Activated CD8-positive, alpha-beta memory T cell treated with anti-CD3 and anti-CD28 coated beads, Interleukin-2, amount 50 U/mL, for 1 hour (primary cell): Measurements from ENCODE around the gene THRB.

Source experiments
- DNase-seq: peaks from one replicate; pipeline ENCODE4 v3.0.0-alpha.2; 2020; ENCODE audit errors: extremely low read depth

The THRB gene

DNA sequence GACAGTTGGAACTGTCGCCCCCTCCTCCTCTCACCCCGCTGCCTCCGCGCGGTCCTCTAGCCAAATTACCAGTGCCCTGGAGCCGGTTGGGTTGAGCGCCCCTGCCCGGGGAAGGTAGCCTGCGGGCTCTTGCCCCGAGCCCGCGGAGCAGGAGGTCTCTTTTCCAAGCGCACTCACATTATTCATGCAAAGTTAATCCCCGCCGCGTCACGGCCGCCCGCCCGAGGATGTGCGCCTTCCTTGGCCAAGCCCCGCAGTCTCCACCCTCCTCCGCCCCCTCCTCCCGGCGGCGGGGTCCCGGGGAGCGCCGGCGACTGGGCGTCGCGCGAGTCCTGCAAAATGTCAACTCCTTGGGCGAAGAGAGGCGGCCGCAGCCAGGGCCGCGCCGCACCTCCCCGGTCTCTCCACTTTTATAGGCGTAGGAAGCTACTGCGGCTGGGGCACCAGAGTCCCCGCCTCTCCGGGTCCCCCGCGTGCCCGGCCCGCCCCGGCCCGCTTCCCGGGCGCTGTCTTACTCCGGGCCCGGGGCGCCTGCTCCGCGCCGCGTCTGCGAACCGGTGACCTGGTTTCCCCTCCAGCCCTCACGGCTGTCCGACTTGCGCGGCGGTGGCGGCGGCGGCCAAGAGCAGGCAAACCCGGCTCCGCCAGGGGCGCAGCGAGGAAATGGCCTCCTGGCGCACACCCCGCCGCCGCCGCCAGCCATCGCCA lies at the start of gene THRB:
Gene THRB (minus strand): TSS at position 233 of the 708 bp plus-strand sequence.
- DNase-seq = no peak

DNA sequence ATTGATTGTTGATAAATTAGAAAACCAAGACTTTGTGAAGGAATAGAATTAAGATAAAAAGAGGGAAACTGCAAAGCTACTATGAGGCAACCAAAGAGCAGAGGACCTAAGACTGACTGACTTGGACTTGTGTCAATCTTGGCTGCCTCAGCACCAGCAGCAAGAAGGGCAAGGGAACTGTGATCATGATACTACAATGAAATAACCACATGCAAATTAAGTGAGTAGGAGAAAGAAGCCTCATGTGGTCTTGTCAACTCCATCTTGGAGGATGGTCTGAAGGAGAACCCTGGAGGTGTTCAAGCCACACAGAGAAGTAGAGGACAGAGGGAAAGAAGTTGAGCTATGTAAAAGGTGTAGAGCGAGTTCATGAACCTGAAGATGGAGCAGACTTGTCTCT lies 47.3 kb upstream of the THRB start:
- DNase-seq = no peak

DNA sequence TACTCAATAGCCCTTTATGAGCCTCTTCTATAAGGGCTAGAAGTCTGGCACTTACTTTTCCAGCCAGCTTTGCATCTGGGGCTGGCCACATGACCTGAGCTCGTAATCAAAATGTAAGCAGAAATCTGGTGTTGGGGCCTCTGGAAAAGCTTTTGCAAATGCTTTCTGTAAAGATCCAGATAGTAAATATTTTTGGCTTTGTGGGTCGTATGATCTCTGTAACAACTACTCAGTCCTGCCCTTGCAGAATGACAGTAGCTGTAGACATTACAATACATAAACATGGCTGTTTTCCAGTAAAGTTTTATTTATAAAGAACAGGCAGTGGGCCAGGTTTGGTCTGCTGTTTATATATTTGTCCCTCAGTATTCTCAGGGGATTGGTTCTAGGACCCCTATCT lies 46.2 kb upstream of the THRB start:
- DNase-seq = no peak

DNA sequence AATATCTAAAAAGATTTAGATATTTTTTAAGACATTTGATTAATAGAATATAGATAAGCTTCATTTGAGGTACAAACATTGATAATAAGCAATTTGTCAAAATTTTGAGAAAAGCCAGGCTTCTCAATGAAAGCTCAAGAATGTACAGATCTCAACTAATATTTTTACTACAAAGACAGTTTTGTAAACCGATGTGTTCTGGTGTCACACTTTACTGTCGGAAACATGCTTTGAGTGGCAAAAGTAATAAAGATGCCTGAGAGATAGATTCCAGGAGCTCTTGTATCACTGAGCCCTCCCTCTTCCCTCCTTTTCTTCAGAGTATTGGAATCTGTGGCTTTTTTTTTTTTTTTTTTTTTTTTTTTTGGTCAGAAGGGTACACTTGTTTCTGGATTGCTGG lies 45.0 kb upstream of the THRB start:
- DNase-seq = no peak

DNA sequence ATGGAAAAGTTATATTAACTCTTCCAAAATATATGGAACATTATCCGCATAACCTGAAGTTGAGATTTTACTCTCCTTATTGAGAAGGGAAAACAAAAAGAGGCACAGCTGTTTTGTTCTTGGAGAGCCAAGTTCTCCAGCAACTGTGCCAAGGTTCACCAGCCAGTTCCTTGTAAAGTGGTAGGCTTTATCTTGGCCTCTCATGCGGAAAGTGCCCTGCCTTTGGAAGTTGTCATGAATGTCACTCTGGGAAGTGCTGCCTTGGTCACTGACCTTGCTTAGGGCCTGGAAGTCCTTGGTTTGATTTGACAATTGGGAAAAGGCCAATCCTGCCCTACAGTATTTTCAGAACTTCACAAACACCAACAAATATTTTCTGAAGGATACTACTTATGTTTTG lies 44.2 kb upstream of the THRB start:
- DNase-seq = no peak

DNA sequence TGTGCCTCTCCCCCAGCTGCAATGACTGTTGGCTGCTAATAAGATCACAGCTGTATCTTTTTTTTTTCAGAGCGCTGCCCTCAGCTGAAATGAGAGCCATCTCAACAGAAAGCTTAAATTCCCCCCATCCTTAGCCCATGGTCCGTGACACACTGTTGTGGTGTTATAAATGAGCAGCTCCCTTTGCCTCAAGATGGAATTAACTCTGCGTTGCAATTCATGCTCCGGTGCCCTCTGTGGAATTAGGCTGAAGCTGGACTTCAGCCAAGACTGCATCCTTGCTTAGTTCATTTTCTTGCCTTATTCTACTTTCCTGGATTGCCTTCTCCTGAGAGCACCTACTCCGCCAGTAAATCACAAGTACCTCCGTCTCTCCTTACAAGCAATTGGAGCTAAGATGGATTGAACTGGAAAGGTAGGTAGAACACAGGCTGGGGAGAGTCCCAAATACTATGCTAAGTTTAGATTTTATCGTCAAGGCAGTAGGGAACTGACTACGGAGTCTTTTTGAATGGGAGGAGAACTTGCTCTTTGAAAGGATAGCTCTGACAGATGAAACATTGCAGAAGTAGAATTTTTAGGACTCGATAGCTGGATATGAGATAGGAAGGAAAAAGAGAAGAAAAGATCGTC lies 39.0 kb upstream of the THRB start:
- no peak for DNase-seq

DNA sequence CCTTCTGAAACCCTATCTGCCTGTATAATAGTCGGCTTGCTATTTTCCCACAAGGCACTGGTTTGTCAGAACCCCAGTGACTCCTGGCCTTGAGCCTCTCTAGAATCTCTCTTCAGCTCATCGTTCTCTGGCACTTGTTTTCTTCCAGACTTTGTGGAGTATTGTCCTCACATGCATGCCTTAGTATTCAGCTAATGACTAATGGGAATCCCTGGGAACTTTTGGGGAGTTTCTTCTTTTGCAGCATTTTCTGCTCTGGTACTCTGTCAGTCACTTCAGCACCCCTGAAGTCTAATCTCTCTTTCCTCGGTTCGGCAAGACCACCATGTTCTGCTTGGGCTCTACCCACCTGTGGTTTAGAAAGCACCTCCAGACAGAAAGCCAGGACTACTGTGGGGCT lies 35.8 kb upstream of the THRB start:
- DNase-seq = no peak

DNA sequence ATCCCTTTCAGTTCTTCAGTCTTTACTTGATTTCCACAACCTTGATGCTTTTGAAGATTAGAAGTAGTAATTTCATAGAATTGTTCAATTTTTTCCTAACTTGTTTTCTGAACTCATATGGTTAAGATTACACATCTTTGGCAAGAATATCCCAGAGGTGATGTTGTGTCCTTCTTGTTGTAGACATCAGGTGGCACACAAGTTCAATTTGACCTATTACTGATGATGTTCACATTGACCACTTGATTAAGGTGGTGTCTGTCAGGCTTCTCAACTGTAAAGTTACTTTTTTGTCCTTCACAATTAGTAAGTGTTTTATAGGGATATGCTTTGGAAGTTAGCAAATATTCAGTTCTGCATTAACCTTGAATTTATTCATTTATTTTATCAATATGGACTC lies 34.6 kb upstream of the THRB start:
- no peak for DNase-seq

DNA sequence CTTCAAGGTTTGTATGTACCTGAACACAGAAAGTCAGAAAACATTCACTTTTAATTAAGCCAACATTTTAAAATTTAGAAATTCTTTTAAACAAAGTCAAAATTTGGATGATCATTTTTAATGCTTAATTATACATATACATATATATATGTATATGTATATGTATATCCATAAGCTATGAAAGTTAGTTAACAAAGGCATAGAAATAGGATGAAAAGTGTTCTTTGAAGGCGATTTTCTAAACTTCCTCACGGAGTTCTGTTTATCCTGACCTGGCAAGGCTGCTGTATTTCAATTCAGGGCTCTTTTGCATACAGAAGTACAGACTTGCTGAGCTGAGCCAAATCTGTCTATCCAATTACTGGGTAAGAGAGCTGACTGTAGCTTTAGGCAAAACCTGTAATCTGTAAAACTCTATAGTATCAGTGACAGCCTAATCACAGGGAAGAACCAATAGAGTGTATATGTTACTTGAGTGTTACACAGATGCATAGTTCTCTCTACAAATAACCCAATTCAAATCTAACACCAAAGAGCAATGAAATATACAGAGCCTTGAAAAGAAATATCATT lies 32.1 kb upstream of the THRB start:
- no peak for DNase-seq

DNA sequence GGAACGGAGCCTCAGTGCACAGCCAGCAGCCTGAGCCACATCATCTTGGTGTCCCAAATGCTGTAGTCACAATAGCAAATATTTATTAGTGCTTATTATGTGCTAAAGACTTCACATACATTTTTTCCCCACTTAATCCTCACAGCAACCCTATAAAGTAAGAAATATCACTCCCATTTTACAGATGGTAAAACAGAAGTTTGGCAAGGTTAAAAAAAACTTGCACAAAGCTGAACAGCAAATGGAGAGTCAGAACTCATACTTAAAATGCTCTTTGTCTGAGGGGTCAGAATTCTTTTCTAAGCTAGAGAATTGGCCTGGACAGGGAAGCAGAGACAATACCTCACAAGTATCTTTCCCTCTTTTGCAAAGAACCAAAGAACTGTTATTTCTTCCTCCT lies 30.9 kb upstream of the THRB start:
- DNase-seq = no peak

DNA sequence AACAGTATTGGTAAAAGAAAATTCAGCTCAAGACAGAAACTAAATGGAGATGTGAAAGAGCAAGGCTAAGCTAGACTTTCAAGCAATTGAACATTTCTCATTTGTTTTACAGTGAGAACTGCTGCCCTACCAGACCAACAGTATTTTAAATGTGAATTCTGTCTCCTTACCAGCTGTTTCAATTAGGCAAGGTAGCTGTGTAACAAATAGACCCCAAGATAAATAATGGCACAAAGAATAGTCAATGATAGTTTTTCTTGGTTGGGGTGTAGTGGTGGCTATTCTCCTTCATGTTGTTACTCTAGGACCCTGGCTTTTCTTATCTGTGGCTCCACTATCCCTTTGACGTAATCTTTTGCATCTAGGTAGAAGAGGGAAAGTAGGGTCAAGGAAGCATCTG lies 30.4 kb upstream of the THRB start:
- DNase-seq = no peak

DNA sequence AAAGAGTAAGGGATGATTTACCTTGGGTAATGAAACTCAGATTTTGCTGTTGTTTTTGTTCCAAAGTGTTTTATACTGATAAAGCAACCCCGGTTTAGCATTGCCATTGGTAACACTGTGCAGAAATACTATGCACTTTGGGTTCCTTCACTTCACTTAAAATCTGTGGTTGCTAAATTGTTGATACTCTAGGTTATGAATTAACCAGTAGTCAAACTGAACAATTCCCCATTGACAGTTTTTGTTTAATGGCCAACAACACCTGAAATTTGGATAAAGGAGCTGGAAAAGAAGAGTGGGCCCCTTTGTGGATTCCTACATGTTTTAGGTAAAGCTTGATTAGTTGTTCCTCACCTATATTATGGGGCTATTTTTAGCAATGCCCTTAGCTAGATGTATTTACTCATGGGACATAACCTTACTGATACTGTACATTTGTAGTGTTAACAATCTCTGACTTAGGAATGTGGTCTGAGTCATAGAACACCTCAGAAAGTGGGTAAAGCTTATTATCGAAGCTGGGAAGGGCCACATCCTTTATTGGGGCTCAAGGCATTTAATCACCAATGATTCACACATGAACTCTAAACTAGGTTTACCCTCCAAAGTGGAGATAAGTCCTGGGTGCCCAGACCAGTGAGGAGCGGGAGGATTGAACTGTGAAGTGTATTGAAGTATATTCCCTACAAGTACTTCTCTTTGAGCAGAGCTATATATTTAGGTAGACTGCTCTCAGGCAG lies 29.5 kb upstream of the THRB start:
- no peak for DNase-seq

DNA sequence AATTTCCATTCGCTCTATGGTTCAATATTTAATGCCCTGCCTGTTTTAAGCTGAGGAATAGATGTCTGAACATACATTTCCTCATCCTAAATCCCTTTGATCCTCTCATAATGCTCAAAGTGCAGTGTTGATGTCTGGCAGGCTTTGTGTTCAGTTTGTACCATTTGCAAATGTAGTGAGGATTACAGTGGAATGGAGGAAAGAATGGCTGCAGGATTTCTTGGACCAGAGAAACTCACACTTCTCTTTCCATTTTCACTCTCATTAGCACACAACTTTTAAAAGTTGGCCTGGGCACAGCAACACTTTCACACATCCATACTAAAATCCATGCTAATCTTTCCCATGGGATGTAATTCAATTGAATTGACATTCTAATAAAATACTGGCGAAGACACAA lies 28.6 kb upstream of the THRB start:
- DNase-seq = no peak

DNA sequence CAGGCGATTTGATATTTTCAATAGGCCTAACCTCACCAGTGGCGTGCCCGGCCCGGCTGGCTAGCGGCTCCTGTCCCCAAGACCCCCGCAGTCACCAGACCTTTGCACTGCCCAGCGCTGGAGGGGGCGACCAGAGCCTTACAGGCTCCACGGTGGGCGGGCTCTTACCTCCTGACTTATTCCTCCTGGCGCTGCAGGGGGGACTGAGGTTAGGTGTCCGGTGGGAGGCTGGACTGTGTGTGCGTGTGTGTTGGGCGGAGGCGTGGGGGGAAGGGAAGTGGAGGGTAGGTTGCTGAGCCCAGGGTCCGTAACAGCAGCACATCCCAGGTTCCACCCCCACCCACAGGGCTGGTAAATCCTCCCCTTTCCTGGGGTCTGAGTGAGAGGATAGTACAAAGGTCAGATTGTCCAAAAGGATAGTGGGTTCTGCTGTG lies 27.5 kb upstream of the THRB start:
- no peak for DNase-seq

DNA sequence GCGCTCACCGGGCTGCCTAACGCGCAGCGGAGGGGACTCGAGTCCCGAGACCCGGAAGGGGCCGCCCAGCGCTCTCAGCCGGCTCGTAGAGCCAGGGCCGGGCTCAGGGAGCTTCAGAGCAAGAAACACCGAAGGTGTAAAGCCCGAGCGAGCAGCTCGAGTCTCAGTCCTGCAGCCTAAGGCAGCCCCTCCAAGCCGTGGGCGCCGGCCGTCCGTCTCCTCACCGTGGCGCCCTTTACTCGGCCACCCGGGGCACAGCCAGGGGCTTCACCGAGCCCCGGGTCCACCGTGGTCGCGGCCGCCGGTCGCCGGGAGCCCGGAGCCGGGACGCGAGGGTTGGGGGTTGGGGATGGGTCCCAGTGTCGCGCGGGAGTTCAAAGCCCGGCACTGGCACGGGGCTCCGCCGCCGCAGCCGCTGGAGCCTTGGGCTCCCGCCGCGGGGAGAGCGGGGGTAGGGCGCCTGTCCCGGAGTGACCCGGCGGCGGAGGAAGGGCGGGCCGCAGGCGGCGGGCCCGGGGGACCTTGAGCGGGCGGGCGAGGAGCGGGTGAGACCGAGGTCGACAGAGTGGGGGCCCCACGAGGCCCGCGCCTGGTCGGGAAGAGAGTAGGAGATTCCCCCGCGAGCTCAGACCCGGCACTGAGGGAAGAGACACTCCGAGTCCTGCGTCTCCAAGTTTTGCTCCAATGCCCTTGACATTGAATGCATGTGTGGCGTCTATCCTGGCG lies 26.9 kb upstream of the THRB start:
- no peak for DNase-seq

DNA sequence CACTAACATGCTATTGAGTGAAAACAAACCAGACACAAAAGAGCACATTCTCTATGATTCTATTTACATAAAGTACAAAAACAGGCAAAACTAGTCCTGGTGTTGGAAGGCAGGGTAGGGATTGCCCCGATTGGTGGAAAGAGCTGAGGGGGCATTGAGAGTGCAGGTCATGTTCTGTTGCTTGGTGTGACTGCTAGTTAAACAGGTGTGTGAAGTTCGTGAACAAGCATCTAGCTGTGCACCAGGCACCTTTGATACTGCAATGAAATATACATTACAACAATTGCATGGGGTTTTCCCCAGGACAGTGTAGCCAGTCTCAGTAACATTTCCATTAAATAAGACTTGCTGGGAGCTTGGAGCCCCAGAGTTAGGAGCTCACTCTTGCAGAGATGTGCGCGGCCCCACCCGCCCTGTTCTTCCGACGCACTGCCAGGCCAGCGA lies 26.3 kb upstream of the THRB start:
- DNase-seq = no peak

DNA sequence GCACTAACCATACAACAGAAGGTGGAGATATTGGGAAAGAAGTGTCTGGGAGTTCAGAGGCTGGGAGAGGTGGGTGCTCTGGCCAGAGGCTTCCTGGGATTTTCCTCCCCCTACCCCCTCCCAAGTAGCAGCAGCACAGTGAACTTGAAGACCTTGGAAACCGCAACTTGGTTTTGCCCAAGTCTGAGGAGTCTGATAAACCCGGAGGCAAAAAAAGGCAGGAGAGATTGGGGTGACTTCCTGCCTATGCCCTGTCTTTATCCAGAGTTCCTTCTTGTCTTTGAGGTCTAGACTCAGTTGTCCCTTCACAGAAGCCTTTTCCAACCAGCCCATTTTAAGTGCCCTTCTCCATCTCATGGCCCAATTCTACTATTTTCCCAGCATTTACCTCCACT lies 25.4 kb upstream of the THRB start:
- no peak for DNase-seq

DNA sequence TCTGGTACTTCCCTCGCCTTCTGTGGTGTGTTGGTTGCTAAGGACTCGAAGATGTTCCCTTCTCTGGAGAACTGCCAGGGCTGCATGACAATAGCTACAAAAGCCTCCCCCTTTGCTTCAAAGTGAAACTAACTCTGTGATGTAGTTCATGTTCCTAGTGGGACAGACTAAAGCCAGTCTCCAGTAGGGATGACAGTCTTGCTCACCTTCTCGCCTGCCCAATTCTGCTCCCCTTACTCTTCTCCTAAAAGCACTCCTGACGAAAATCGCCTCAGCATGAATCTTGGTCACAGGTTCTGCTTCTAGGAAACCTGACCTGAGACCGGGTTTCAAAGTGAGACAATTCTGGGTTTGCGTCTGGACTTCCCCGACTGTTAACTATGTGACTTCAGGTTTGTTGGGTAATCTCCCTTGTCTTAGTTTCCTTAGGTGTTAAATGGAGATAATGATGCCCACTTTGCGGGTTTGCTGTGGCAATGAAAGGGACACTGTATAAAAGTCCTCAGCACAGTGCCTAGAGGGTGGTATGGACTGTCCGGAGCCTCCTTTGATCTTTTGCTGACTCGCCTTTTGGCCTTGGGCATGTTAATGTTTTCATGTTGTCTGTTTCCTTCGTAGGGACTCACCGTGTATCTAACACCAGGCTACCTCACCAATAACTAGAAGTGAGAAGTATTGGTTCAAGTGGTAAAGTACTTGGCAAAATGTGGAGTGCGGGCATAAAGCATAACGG lies 24.9 kb upstream of the THRB start:
- no peak for DNase-seq

DNA sequence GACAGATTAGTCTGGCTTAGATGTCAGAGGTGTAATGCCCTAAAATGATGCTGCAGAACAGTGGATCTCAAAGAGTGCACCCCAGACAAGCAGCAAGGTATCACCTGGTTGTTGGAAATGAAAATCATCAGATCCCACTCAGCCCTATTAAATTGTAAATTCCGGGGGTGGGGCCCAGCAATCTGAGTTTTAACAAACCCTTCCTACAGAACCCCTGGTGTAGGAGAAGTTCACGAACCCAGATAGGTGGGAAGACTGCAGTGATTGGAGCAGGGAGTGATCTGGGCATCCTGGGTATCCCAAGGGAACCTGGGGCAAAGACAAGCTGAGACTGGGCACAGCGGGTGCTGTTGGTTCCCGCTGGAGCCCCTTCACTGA lies 24.3 kb upstream of the THRB start:
- DNase-seq = no peak

DNA sequence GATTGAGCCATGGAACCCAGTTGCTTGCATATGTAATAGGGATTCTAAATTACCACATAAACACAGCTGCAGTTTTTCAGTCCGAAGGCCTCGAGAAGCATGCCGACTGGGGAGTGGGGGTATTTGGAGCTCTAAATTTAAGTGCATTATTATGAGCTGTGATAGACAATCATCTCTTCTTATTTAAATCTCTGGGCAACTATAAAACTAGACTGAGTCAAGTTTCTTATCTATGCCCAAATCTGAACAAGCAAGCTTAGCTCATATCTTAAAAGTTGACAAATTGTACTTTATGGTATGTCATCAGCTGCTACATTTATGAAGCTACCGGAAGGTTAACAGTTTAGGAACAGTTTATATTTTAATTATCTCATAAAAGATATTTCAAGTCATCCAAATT lies 19.5 kb upstream of the THRB start:
- DNase-seq = no peak

DNA sequence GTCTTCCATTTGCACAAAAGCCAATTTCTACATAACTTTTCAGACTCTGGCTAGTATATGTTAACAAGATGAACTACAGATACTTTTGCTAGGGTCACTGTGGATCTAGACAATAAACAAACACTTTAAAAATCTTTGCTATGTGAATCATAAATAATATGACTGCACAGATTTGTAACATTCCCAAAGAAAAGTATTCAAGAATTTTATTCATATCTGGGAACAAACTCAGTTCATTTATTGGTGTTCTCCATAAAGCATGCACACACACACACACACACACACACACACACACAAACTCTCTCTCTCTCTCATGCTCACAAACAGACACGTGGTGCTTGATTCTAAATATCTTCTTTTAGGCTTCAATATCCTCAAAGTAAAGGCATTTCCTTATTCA lies 18.8 kb upstream of the THRB start:
- no peak for DNase-seq
